IgD-negative memory B cell (primary cell): Measurements from ENCODE around the gene MRPL33. TPM values are rescaled to one million over a fixed set of nuclear protein-coding genes. Genes with fewer than 3 reads are reported as not detected.

Experiments
- H3K27ac Mint-ChIP-seq, 3 donors: one replicate each; pipeline ENCODE4 v1.8.0; 2020 to 2022; ENCODE audit warnings: mild to moderate bottlenecking in 3 of 3, mixed read lengths in 3 of 3, moderate library complexity in 1 of 3
- H3K27me3 Mint-ChIP-seq: one replicate; pipeline ENCODE4 v1.8.0; 2021; ENCODE audit warnings: mixed read lengths
- H3K36me3 Mint-ChIP-seq: one replicate; pipeline ENCODE4 v1.8.0; 2020; ENCODE audit warnings: mild to moderate bottlenecking, mixed read lengths
- H3K4me1 Mint-ChIP-seq, 3 donors: one replicate each; pipeline ENCODE4 v1.8.0; 2020 to 2022; ENCODE audit warnings: mixed read lengths in 3 of 3, mild to moderate bottlenecking in 1 of 3
- H3K4me3 Mint-ChIP-seq, 4 donors: one replicate each; pipeline ENCODE4 v1.8.0; 2020 to 2022; ENCODE audit warnings: mild to moderate bottlenecking in 4 of 4, mixed read lengths in 4 of 4, moderate library complexity in 3 of 4
- H3K9me3 Mint-ChIP-seq, 3 donors: one replicate each; pipeline ENCODE4 v1.8.0; 2020 to 2021; ENCODE audit warnings: mixed read lengths in 3 of 3, mild to moderate bottlenecking in 1 of 3
- polyA plus RNA-seq: library from polyadenylated mRNA; unstranded; fragments of 300-500 nt; fragmentation: Illumina TruSeq; gene quantifications from one replicate; pipeline ENCODE4 v1.2.3, GENCODE V29; 2021

The MRPL33 gene
- polyA plus RNA-seq = 176 TPM

DNA sequence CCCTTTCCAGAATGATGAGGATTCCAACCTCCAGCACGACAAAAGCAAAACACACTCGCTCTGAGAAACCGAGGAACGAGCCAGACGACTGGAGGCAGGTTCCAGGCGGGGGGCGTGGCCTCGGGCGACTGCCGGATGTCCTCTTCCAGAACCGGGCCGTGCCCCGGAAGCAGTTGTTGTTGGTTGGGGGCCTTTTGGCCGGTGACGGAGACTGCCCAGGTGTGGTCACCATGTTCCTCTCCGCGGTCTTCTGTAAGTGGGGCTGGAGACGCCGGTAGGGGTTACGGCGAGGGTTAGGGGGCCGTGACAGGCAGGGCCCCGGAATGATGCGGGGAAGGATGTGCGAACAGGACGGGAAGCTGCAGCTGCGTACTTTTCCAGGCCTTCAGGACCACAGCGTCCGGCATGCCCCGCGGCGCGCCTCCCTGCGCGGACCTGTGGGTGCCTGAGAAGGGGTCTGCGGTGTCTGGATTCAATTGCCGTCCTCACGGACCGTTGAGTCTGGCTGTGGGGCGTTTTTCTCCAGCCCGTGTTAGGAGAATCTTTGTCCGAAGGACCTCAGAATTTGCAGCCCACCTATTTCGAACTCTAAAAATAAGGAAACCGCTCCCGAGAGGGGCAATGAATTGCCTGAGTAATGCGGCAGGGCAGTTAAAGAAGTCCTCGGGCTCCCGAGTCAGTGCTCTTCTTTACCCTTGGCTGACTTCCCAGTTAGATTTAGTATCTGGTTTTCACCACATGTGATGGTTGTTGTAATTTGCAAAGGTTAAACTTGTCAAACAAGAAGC lies at the start of gene MRPL33:
MRPL33 (plus strand) TSS at position 172 of the 788 bp plus-strand sequence; CDS start at position 231, 59 bp downstream.
- H3K36me3 Mint-ChIP-seq = peaks cover 4% of the 10 kb centered on the region
- peaks cover 22 to 40% (median 32%) of the 10 kb centered on the region in 3 donors for H3K4me1 Mint-ChIP-seq
- peak within 1 kb of the TSS; percentile 100 for H3K4me3 Mint-ChIP-seq
- peak within 1 kb of the TSS; percentile 99 to 100 (median 99) for H3K27ac Mint-ChIP-seq
- H3K9me3 Mint-ChIP-seq = no peaks in the 10 kb centered on the region
- H3K27me3 Mint-ChIP-seq = peaks cover 5% of the 10 kb centered on the region

GRCh38 chr2:27721884-27722485 lies 49.5 kb upstream of the MRPL33 start:
- no peak overlapping the region for H3K4me3 Mint-ChIP-seq
- no peaks in the 10 kb centered on the region for H3K9me3 Mint-ChIP-seq
- no peak overlapping the region for H3K27ac Mint-ChIP-seq
- peaks cover 13% of the 10 kb centered on the region for H3K27me3 Mint-ChIP-seq
- H3K4me1 Mint-ChIP-seq = peaks cover 0 to 1% (median 0%) of the 10 kb centered on the region in 3 donors
- no peaks in the 10 kb centered on the region for H3K36me3 Mint-ChIP-seq

GRCh38 chr2:27723372-27724144 lies 48.0 kb upstream of the MRPL33 start:
- Mint-ChIP-seq H3K27me3 (peaks cover 7% of the 10 kb centered on the region), H3K9me3 (no peaks in the 10 kb centered on the region), H3K4me1 (no peaks in the 10 kb centered on the region), H3K27ac (no peak overlapping the region), H3K4me3 (no peak overlapping the region), H3K36me3 (no peaks in the 10 kb centered on the region)

DNA sequence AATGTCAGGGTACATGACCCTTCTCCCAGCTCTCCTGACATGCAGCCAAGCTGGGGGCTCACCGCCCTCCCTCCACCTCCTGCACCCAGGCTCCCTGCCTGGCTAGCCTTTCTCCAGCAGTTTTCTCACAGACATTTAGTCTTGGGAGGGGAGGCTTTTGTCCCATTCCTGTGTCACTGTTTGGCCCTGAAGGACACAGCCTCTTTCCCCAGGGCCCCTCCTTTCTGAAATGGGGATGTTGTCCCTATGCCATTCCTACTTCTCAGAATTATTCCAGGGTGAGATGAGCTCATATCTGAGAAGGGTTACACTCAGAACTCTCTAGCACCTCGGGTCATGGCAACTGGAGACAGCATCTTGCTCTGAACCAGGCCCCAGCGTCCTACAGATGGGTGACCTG lies 47.3 kb upstream of the MRPL33 start:
- Mint-ChIP-seq H3K27me3 (peaks cover 7% of the 10 kb centered on the region), H3K9me3 (no peaks in the 10 kb centered on the region), H3K36me3 (no peaks in the 10 kb centered on the region), H3K4me3 (no peak overlapping the region), H3K27ac (no peak overlapping the region), H3K4me1 (no peaks in the 10 kb centered on the region)

DNA sequence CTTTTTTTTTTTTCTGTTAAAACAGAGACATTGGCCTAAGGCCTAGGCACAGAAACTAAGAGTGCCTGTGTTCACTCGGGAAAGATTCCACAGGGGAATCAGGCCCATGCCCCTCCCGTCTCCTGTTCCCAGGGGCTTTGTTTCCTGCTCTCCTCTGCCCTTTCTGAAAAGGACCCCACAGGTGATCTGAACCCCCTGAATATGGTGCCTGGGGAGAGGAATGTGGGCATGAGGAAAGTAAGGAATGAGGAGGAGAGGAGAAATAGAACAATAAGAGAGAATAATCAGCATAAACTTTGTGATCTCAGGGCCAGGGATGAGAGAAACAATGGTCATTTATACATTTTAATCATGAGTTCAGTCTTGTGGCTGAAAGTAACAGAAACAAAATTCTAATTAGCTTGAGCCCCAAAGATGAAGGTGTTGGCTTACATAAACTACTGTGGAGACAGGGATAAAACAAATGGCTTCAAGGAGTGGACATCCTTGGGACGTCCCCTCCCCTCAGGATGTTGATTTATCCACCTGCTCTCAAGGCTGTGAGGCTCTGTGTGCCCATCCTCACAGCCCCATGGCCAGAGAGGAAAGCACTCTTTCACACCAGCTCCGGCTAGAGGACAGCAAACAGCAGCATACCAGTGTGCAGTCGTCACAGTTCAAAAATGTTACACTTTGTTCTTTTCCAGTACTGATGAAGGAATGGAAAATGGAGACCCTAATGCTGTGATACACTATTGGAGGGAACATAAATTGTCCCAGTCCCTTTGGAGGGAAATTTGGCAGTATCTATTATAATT lies 46.4 kb upstream of the MRPL33 start:
- Mint-ChIP-seq H3K9me3 (no peaks in the 10 kb centered on the region), H3K27me3 (peaks cover 7% of the 10 kb centered on the region), H3K4me1 (no peaks in the 10 kb centered on the region), H3K36me3 (peaks cover 2% of the 10 kb centered on the region), H3K27ac (no peak overlapping the region), H3K4me3 (no peak overlapping the region)

DNA sequence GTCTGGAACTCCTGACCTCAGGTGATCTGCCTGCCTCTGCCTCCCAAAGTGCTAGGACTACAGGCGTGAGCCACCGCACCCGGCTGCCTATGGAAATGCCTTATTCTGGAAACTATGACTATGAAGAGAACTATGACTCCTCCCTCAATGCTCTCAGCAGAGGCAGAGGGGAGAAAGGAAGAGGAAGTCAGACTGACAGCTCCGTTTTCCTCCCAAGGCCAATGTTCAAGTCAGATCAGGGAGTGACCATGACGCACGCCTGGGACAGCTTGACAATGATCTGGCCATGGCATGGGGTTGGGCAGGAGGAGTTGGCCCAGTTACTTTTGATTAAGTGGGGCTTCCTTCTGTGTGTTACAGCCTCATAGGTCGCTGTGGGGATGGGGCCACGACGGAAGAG lies 44.3 kb upstream of the MRPL33 start:
- Mint-ChIP-seq H3K9me3 (no peaks in the 10 kb centered on the region), H3K4me3 (no peak overlapping the region), H3K4me1 (peaks cover 0 to 7% (median 2%) of the 10 kb centered on the region in 3 donors), H3K36me3 (peaks cover 2% of the 10 kb centered on the region), H3K27ac (peak overlapping the region in 1 of 3 donors; percentile 76), H3K27me3 (peaks cover 2% of the 10 kb centered on the region)

DNA sequence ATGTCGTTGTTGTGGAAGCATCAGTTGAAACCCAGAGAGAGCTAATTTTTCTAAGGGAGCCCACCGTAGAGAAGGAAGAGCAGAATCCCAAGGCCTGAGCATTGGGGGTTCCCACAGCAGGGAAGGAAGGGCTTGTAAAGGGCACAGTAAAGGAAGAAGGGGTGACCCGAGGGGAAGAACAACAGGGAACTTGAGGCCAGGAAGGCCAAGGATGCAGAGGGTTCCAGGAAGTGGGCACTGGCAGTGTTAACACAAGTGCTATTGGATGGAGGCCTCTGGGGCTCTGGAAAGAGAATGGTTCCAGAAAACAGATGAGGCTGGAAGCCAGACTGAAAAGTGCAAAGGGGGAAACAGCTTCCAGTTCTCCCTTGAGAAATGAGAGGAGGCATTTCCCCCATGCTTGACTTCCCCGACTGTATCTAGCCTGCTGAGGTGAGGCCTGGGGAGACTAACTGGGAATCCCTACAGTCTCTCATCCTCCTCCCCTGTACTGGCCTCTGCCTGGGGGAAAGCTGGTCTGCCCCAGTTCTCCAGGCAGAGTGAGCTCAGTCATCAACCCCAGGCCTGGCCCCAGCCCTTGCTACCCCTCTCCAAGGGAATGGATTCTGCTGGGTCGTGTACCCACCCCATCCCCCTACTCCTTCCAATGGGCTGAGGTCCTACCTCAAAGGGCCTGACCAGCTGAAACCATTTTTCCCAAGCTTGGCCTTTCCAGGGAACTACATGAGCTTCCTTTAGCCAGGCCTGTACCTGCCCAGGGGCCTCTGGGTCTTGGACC lies 43.2 kb upstream of the MRPL33 start:
- Mint-ChIP-seq H3K9me3 (no peaks in the 10 kb centered on the region), H3K27me3 (peaks cover 2% of the 10 kb centered on the region), H3K36me3 (peaks cover 2% of the 10 kb centered on the region), H3K4me3 (no peak overlapping the region), H3K4me1 (peaks cover 0 to 7% (median 2%) of the 10 kb centered on the region in 3 donors), H3K27ac (no peak overlapping the region)

- no peak overlapping the region for H3K27ac Mint-ChIP-seq
- no peak overlapping the region for H3K4me3 Mint-ChIP-seq
- H3K4me1 Mint-ChIP-seq = peaks cover 0 to 7% (median 2%) of the 10 kb centered on the region in 3 donors
- no peaks in the 10 kb centered on the region for H3K9me3 Mint-ChIP-seq
- peaks cover 2% of the 10 kb centered on the region for H3K27me3 Mint-ChIP-seq
- H3K36me3 Mint-ChIP-seq = peaks cover 2% of the 10 kb centered on the region
Observed at GRCh38 chr2:27729198-27729597, 42.3 kb upstream of the MRPL33 start.

GRCh38 chr2:27729614-27730013 lies 41.9 kb upstream of the MRPL33 start:
- peaks cover 0 to 7% (median 2%) of the 10 kb centered on the region in 3 donors for H3K4me1 Mint-ChIP-seq

GRCh38 chr2:27730261-27730662 lies 41.3 kb upstream of the MRPL33 start:
- Mint-ChIP-seq H3K9me3 (no peaks in the 10 kb centered on the region), H3K4me3 (no peak overlapping the region), H3K36me3 (peaks cover 2% of the 10 kb centered on the region), H3K27me3 (peaks cover 5% of the 10 kb centered on the region), H3K27ac (no peak overlapping the region), H3K4me1 (peaks cover 2 to 7% (median 4%) of the 10 kb centered on the region in 3 donors)

More at GRCh38 chr2:27729614-27730013, 41.9 kb upstream of the MRPL33 start:
- no peak overlapping the region for H3K27ac Mint-ChIP-seq
- H3K27me3 Mint-ChIP-seq = peaks cover 2% of the 10 kb centered on the region
- no peak overlapping the region for H3K4me3 Mint-ChIP-seq
- H3K9me3 Mint-ChIP-seq = no peaks in the 10 kb centered on the region
- peaks cover 2% of the 10 kb centered on the region for H3K36me3 Mint-ChIP-seq

GRCh38 chr2:27730980-27731691 lies 40.4 kb upstream of the MRPL33 start:
- H3K4me1 Mint-ChIP-seq = peaks cover 2 to 7% (median 4%) of the 10 kb centered on the region in 3 donors
- peaks cover 9% of the 10 kb centered on the region for H3K27me3 Mint-ChIP-seq
- no peak overlapping the region for H3K27ac Mint-ChIP-seq
- no peaks in the 10 kb centered on the region for H3K9me3 Mint-ChIP-seq
- H3K36me3 Mint-ChIP-seq = peaks cover 2% of the 10 kb centered on the region
- H3K4me3 Mint-ChIP-seq = no peak overlapping the region

DNA sequence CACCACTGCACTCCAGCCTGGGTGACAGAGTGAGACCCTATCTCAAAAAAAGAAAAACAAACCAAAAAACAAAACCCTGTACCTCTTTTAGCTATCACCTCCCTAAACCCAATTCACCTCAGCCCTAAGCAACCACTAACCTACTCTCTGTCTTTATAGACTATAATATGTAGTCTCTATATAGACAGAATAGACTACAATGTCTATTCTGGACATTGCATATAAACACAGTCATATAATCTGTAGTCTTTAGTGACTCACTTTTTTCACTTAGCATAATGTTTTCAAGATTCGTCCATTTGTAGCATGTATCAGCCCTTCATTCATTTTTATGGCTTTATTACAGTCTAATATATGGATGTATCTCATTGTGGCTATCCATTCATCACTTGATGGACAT lies 37.2 kb upstream of the MRPL33 start:
- H3K27me3 Mint-ChIP-seq = peaks cover 23% of the 10 kb centered on the region
- H3K27ac Mint-ChIP-seq = no peak overlapping the region
- peaks cover 0 to 5% (median 3%) of the 10 kb centered on the region in 3 donors for H3K9me3 Mint-ChIP-seq
- peaks cover 2 to 7% (median 5%) of the 10 kb centered on the region in 3 donors for H3K4me1 Mint-ChIP-seq
- peaks cover 4% of the 10 kb centered on the region for H3K36me3 Mint-ChIP-seq
- H3K4me3 Mint-ChIP-seq = peak overlapping the region in 1 of 4 donors; percentile 10

DNA sequence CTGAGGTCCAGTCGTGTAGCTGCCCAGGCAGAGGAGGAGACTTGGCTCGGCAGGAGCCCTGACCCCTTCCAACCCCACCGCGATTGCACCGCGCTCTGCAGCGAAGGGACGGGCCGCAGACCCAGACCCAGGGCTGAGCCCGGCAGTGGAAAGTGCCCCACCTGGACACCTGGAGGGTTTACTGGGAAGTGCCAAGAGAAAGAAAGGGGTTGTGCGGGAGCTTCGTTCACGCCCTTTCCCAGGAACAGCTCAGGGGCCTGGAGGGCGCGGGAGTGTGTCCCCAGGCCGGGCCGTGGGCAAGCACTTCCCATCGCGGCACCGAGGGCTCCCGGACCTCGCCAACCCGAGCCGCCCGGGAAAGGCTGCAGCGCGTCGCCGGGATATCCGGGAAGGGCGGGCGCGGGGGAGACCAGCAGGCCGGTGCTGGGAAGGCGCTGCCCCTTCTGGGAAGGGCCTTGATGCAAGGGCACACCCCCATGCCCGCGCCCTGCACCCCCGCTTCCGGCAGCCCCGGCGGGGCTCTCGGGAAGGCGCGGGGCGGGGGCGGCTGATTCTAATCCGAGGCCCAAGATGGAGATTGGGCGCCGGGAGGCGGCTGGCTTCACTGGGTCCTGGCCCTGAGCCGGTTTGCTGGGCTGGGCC lies 36.1 kb upstream of the MRPL33 start:
- peaks cover 23% of the 10 kb centered on the region for H3K27me3 Mint-ChIP-seq

More for the DNA sequence above, 36.1 kb upstream of the MRPL33 start:
- peaks cover 0 to 5% (median 3%) of the 10 kb centered on the region in 3 donors for H3K9me3 Mint-ChIP-seq
- H3K4me3 Mint-ChIP-seq = peak overlapping the region in 2 of 4 donors; percentile 23 to 39
- no peak overlapping the region for H3K27ac Mint-ChIP-seq
- H3K4me1 Mint-ChIP-seq = peaks cover 2 to 7% (median 5%) of the 10 kb centered on the region in 3 donors
- H3K36me3 Mint-ChIP-seq = peaks cover 2% of the 10 kb centered on the region
